PC-9 (cell line): ENCODE measurements around the gene PTPMT1.

Experiments
- EZH2 ChIP-seq: fragments of 200-600 bp; sonication (generic); IDR thresholded peaks from 2 replicates; pipeline ENCODE4 v1.8.0; 2017; ENCODE audit warnings: antibody characterized with exemption, low read depth
- TF ChIP-seq, protein P1 (sequence below): fragments of 200-600 bp; sonication (generic); conservative IDR thresholded peaks from 2 replicates; pipeline ENCODE4 v1.6.1; 2017; ENCODE audit warnings: mixed run types, antibody characterized with exemption, mild to moderate bottlenecking, moderate library complexity

- TF ChIP-seq, protein P1, sequence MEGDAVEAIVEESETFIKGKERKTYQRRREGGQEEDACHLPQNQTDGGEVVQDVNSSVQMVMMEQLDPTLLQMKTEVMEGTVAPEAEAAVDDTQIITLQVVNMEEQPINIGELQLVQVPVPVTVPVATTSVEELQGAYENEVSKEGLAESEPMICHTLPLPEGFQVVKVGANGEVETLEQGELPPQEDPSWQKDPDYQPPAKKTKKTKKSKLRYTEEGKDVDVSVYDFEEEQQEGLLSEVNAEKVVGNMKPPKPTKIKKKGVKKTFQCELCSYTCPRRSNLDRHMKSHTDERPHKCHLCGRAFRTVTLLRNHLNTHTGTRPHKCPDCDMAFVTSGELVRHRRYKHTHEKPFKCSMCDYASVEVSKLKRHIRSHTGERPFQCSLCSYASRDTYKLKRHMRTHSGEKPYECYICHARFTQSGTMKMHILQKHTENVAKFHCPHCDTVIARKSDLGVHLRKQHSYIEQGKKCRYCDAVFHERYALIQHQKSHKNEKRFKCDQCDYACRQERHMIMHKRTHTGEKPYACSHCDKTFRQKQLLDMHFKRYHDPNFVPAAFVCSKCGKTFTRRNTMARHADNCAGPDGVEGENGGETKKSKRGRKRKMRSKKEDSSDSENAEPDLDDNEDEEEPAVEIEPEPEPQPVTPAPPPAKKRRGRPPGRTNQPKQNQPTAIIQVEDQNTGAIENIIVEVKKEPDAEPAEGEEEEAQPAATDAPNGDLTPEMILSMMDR, result no peak
- no peak for TF ChIP-seq EZH2
Observed at GRCh38 chr11:47607380-47607779, 42.0 kb downstream of the PTPMT1 start.
